Neural cell (in vitro differentiated cells): Measurements from ENCODE around the gene SHMT2. TPM values are rescaled to one million over a fixed set of nuclear protein-coding genes. Genes with fewer than 3 reads are reported as not detected.

Experiments
- H2AFZ ChIP-seq: fragments of 200-600, 300-800 bp; sonication (generic), shearing (Covaris generic); 2 replicates; pipeline ENCODE4 v1.6.0; 2014; ENCODE audit warnings: low read depth, mild to moderate bottlenecking, antibody characterized with exemption, low read length, moderate library complexity
- H3F3A ChIP-seq: fragments of 200-600 bp; shearing (Covaris generic); 2 replicates; pipeline ENCODE4 v1.6.1; 2016; ENCODE audit warnings: mild to moderate bottlenecking, moderate library complexity, mixed read lengths, antibody characterized with exemption, low read length; ENCODE audit not compliant: insufficient read depth, poor library complexity, severe bottlenecking
- H3K27ac ChIP-seq: fragments of 200-600, 300-800 bp; sonication (generic), shearing (Covaris generic); 2 replicates; pipeline ENCODE4 v1.5.1; 2014; ENCODE audit warnings: mild to moderate bottlenecking, low read length, moderate library complexity
- H3K27me3 ChIP-seq: fragments of 300-800, 200-600 bp; sonication (generic), shearing (Covaris generic); 2 replicates; pipeline ENCODE4 v1.6.0; 2014; ENCODE audit warnings: mild to moderate bottlenecking, low read depth, low read length, moderate library complexity; ENCODE audit not compliant: insufficient read depth
- H3K36me3 ChIP-seq: fragments of 300-800, 200-600 bp; sonication (generic), shearing (Covaris generic); 2 replicates; pipeline ENCODE4 v1.5.1; 2014; ENCODE audit warnings: mild to moderate bottlenecking, antibody characterized with exemption, low read length, moderate library complexity; ENCODE audit not compliant: insufficient read depth
- H3K4me2 ChIP-seq: fragments of 300-800, 200-600 bp; sonication (generic), shearing (Covaris generic); 2 replicates; pipeline ENCODE4 v1.6.0; 2014; ENCODE audit warnings: mild to moderate bottlenecking, low read length
- H3K4me3 ChIP-seq: fragments of 300-800, 200-600 bp; sonication (generic), shearing (Covaris generic); 2 replicates; pipeline ENCODE4 v1.5.1; 2014; ENCODE audit warnings: mild to moderate bottlenecking, low read length, moderate library complexity
- H3K79me2 ChIP-seq: fragments of 200-600 bp; shearing (Covaris generic); replicated peaks from 2 replicates; pipeline ENCODE4 v1.6.0; 2014; ENCODE audit warnings: mild to moderate bottlenecking, low read length, moderate library complexity; ENCODE audit not compliant: insufficient read depth
- H3K9ac ChIP-seq: fragments of 300-800, 200-600 bp; sonication (generic), shearing (Covaris generic); 2 replicates; pipeline ENCODE4 v1.6.1; 2016; ENCODE audit warnings: mild to moderate bottlenecking, low read length, mixed read lengths
- H3K9me2 ChIP-seq: fragments of 200-600 bp; shearing (Covaris generic); 2 replicates; pipeline ENCODE4 v1.6.1; 2016; ENCODE audit warnings: mild to moderate bottlenecking, low read length, mixed read lengths; ENCODE audit not compliant: insufficient read depth
- H3K9me3 ChIP-seq: fragments of 200-600, 300-800 bp; sonication (generic), shearing (Covaris generic); 2 replicates; pipeline ENCODE4 v1.6.1; 2016; ENCODE audit warnings: mild to moderate bottlenecking, mixed run types, low read length, moderate library complexity, mixed read lengths
- H4K20me1 ChIP-seq: fragments of 200-600 bp; shearing (Covaris generic); 2 replicates; pipeline ENCODE4 v1.6.1; 2016; ENCODE audit warnings: mild to moderate bottlenecking, mixed run types; ENCODE audit not compliant: insufficient read depth
- EP300 ChIP-seq: fragments of 450-650 bp; conservative IDR thresholded peaks from 2 replicates; pipeline ENCODE4 v1.6.1; 2014; ENCODE audit warnings: antibody characterized with exemption, mild to moderate bottlenecking, moderate library complexity; ENCODE audit not compliant: poor library complexity, severe bottlenecking
- EZH2 ChIP-seq: fragments of 200-600, 300-800 bp; shearing (Covaris generic), sonication (generic); IDR thresholded peaks from 2 replicates; pipeline ENCODE4 v1.6.1; 2014; ENCODE audit warnings: antibody characterized with exemption, low read length, borderline replicate concordance, mild to moderate bottlenecking; ENCODE audit not compliant: insufficient read depth, poor library complexity, severe bottlenecking
- MXI1 ChIP-seq: fragments of 450-650 bp; conservative IDR thresholded peaks from 2 replicates; pipeline ENCODE4 v1.6.1; 2014; ENCODE audit warnings: antibody characterized with exemption, mild to moderate bottlenecking; ENCODE audit not compliant: poor library complexity, severe bottlenecking
- POLR2AphosphoS5 ChIP-seq: IDR thresholded peaks from 2 replicates; pipeline ENCODE4 v1.6.1; 2012
- RAD21 ChIP-seq: fragments of 450-650 bp; conservative IDR thresholded peaks from 2 replicates; pipeline ENCODE4 v1.6.1; 2014; ENCODE audit warnings: antibody characterized with exemption, mild to moderate bottlenecking, moderate library complexity
- SMC3 ChIP-seq: fragments of 450-650 bp; conservative IDR thresholded peaks from 2 replicates; pipeline ENCODE4 v1.6.1; 2014; ENCODE audit warnings: antibody characterized with exemption, mild to moderate bottlenecking, moderate library complexity; ENCODE audit not compliant: poor library complexity
- TAF1 ChIP-seq: IDR thresholded peaks from 2 replicates; pipeline ENCODE4 v1.6.1; 2012; ENCODE audit warnings: low read depth
- polyA plus RNA-seq: library from polyadenylated mRNA; depleted of rRNA; stranded (reverse); fragments of >200 nt; gene quantifications from 2 replicates; pipeline ENCODE4 v1.2.3, GENCODE V29; 2014
- TF ChIP-seq, protein P1 (sequence below): IDR thresholded peaks from 2 replicates; pipeline ENCODE4 v1.6.1; 2012; ENCODE audit warnings: borderline replicate concordance
- TF ChIP-seq, protein P2 (sequence below): fragments of 450-650 bp; IDR thresholded peaks from 2 replicates; pipeline ENCODE4 v1.5.1; 2014; ENCODE audit warnings: antibody characterized with exemption, mild to moderate bottlenecking, moderate library complexity; ENCODE audit not compliant: poor library complexity, severe bottlenecking

Gene SHMT2
- polyA plus RNA-seq, 1 donor from 2014 or later, result 38.2 TPM

DNA sequence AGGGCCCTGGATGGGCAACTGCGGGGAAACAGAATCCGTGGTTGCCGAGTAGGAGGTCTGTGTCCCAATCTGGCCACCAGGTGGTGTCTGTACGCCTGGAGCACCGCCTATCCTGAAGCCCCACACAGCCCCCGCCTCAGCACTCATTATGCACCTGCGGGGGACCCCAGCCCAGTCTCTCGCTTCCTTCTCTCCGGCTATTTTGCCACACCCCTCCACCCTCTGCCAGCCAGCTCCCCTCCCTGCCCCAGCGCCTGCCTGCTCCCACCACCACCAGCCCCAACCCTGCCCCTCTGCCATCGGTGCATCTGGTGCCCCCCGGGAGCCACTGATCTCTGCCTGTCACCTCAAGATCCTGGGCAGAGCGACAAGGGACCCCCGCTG is 15.1 kb upstream of the SHMT2 start:
- H3K27me3 ChIP-seq, result peaks cover 52% of the 10 kb centered on the region
- no peaks in the 10 kb centered on the region for H3K9me3 ChIP-seq
- peak overlapping the region; percentile 31 for H3K4me3 ChIP-seq
- no peak overlapping the region for H3K4me2 ChIP-seq
- TF ChIP-seq, protein P1, sequence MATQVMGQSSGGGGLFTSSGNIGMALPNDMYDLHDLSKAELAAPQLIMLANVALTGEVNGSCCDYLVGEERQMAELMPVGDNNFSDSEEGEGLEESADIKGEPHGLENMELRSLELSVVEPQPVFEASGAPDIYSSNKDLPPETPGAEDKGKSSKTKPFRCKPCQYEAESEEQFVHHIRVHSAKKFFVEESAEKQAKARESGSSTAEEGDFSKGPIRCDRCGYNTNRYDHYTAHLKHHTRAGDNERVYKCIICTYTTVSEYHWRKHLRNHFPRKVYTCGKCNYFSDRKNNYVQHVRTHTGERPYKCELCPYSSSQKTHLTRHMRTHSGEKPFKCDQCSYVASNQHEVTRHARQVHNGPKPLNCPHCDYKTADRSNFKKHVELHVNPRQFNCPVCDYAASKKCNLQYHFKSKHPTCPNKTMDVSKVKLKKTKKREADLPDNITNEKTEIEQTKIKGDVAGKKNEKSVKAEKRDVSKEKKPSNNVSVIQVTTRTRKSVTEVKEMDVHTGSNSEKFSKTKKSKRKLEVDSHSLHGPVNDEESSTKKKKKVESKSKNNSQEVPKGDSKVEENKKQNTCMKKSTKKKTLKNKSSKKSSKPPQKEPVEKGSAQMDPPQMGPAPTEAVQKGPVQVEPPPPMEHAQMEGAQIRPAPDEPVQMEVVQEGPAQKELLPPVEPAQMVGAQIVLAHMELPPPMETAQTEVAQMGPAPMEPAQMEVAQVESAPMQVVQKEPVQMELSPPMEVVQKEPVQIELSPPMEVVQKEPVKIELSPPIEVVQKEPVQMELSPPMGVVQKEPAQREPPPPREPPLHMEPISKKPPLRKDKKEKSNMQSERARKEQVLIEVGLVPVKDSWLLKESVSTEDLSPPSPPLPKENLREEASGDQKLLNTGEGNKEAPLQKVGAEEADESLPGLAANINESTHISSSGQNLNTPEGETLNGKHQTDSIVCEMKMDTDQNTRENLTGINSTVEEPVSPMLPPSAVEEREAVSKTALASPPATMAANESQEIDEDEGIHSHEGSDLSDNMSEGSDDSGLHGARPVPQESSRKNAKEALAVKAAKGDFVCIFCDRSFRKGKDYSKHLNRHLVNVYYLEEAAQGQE, result no peak
- TF ChIP-seq POLR2AphosphoS5 (no peak), MXI1 (no peak), RAD21 (peak; percentile 70), TAF1 (no peak), EP300 (no peak), EZH2 (no peak), SMC3 (peak; percentile 83)
- TF ChIP-seq, protein P2, sequence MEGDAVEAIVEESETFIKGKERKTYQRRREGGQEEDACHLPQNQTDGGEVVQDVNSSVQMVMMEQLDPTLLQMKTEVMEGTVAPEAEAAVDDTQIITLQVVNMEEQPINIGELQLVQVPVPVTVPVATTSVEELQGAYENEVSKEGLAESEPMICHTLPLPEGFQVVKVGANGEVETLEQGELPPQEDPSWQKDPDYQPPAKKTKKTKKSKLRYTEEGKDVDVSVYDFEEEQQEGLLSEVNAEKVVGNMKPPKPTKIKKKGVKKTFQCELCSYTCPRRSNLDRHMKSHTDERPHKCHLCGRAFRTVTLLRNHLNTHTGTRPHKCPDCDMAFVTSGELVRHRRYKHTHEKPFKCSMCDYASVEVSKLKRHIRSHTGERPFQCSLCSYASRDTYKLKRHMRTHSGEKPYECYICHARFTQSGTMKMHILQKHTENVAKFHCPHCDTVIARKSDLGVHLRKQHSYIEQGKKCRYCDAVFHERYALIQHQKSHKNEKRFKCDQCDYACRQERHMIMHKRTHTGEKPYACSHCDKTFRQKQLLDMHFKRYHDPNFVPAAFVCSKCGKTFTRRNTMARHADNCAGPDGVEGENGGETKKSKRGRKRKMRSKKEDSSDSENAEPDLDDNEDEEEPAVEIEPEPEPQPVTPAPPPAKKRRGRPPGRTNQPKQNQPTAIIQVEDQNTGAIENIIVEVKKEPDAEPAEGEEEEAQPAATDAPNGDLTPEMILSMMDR, result peak; percentile 84
- H3K9me2 ChIP-seq, result no peaks in the 10 kb centered on the region
- no peaks in the 10 kb centered on the region for H3F3A ChIP-seq
- no peak overlapping the region for H2AFZ ChIP-seq
- H3K9ac ChIP-seq, result peak overlapping the region; percentile 38
- H3K79me2 ChIP-seq, result no peaks in the 10 kb centered on the region
- peaks cover 6% of the 10 kb centered on the region for H3K36me3 ChIP-seq
- H3K27ac ChIP-seq, result no peak overlapping the region
- H4K20me1 ChIP-seq, result no peaks in the 10 kb centered on the region

DNA sequence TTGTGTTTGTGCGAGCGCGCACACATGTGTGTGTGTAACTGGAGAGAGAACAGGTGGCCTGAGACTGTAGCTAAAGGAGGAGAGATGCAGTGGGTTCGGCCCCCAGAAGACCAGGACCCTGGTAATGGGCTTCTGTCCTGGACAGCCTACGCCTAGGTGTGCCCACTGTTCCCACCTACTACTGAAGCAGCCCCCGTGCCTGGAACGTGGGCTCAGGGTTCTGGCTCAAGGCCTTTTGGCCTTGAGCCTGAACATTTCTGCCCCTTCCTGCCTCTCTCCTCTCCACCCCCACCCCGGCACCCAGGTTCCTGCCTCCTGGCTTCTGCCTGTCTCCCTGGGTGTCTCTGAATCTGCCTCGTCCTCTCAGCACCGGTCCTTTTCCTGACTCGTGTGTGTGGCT is 14.4 kb upstream of the SHMT2 start:
- Histone ChIP-seq H3K9me2 (no peaks in the 10 kb centered on the region), H3K9me3 (no peaks in the 10 kb centered on the region), H3K4me2 (no peak overlapping the region), H3F3A (no peaks in the 10 kb centered on the region), H3K4me3 (no peak overlapping the region), H3K27me3 (peaks cover 59% of the 10 kb centered on the region), H4K20me1 (no peaks in the 10 kb centered on the region), H3K27ac (no peak overlapping the region), H2AFZ (no peak overlapping the region), H3K36me3 (peaks cover 6% of the 10 kb centered on the region), H3K79me2 (no peaks in the 10 kb centered on the region), H3K9ac (no peak overlapping the region)
- TF ChIP-seq, protein P2, result no peak
- no peak for TF ChIP-seq RAD21
- TF ChIP-seq EZH2, result no peak
- no peak for TF ChIP-seq POLR2AphosphoS5
- no peak for TF ChIP-seq MXI1
- no peak for TF ChIP-seq TAF1
- TF ChIP-seq, protein P1, result no peak
- no peak for TF ChIP-seq SMC3
- TF ChIP-seq EP300, result no peak
